ENCODE measurements around the gene ST7.

DNA sequence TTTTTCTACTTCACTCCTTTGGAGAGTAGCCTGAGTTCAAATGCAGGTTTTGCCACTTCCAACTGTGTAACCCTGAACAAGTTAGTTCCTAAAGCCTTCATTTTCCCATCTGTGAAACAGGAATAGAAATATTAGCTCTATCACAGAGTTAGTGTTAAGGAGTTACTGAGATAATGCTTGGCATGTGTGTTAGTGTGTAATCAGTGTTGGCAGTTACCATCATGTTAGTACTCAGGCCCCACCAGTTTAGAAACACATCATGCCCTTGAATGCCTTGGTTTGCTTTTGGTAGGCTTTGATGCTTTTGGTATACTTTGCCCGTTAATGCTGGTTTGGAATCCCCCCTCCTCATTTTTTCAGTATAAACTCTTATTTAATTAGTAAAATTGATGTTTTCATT lies 249.9 kb downstream of the ST7 start:
- TF ChIP-seq, protein P1, sequence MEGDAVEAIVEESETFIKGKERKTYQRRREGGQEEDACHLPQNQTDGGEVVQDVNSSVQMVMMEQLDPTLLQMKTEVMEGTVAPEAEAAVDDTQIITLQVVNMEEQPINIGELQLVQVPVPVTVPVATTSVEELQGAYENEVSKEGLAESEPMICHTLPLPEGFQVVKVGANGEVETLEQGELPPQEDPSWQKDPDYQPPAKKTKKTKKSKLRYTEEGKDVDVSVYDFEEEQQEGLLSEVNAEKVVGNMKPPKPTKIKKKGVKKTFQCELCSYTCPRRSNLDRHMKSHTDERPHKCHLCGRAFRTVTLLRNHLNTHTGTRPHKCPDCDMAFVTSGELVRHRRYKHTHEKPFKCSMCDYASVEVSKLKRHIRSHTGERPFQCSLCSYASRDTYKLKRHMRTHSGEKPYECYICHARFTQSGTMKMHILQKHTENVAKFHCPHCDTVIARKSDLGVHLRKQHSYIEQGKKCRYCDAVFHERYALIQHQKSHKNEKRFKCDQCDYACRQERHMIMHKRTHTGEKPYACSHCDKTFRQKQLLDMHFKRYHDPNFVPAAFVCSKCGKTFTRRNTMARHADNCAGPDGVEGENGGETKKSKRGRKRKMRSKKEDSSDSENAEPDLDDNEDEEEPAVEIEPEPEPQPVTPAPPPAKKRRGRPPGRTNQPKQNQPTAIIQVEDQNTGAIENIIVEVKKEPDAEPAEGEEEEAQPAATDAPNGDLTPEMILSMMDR (IDR thresholded peaks at IDR 0.05; ENCODE audit: poor library complexity), result no peak
- no peak for TF ChIP-seq EZH2 (IDR thresholded peaks at IDR 0.05; ENCODE audit: borderline replicate concordance)

All from hepatocyte (in vitro differentiated cells).